Esophagus (tissue), 2 donors: Measurements from ENCODE around the gene EDAR. TPM values are rescaled to one million over a fixed set of nuclear protein-coding genes. Genes with fewer than 3 reads are reported as not detected.

Experiments used
- H3K27ac ChIP-seq, 2 donors: one replicate each; pipeline ENCODE4 v1.5.1; 2013; ENCODE audit warnings: low read depth in 2 of 2, mild to moderate bottlenecking in 2 of 2, inconsistent platforms in 1 of 2, low read length in 1 of 2, moderate library complexity in 1 of 2
- H3K27me3 ChIP-seq, 2 donors: one replicate each; pipeline ENCODE4 v1.6.1; 2013; ENCODE audit warnings: low read length in 2 of 2, control low read depth in 1 of 2, mild to moderate bottlenecking in 1 of 2; ENCODE audit not compliant: insufficient read depth in 2 of 2, control insufficient read depth in 1 of 2
- H3K36me3 ChIP-seq, 2 donors: one replicate each; pipeline ENCODE4 v1.6.1; 2013; ENCODE audit warnings: low read length in 1 of 2; ENCODE audit not compliant: control insufficient read depth in 2 of 2, insufficient read depth in 2 of 2
- H3K4me1 ChIP-seq, 2 donors: one replicate each; pipeline ENCODE4 v1.6.1; 2013; ENCODE audit warnings: low read length in 1 of 2; ENCODE audit not compliant: control insufficient read depth in 2 of 2, insufficient read depth in 2 of 2
- H3K4me3 ChIP-seq, 2 donors: one replicate each; pipeline ENCODE4 v1.5.1; 2013; ENCODE audit warnings: low read length in 2 of 2, mild to moderate bottlenecking in 2 of 2, low read depth in 1 of 2, moderate library complexity in 1 of 2
- H3K9me3 ChIP-seq, 2 donors: one replicate each; pipeline ENCODE4 v1.6.1; 2013; ENCODE audit warnings: mild to moderate bottlenecking in 2 of 2, low read depth in 1 of 2, low read length in 1 of 2, moderate library complexity in 1 of 2; ENCODE audit not compliant: control insufficient read depth in 2 of 2, insufficient read depth in 1 of 2
- WGBS, 2 donors: extraction: QIAGEN DNeasy Blood & Tissue Kit; methylation state at CpG; one replicate each; pipeline ENCODE4 v1.1.7; 2013; 5-methylcytosine and 5-hydroxymethylcytosine counted together
- polyA plus RNA-seq, 2 donors: library from polyadenylated mRNA; stranded (reverse); fragments of 200-250 nt; gene quantifications; one replicate each; pipeline ENCODE4 v1.2.3, GENCODE V29; 2013
- donor health status: healthy with polysubstance abuse.
- donor health status: Bipolar disorder and iron deficiency.

The EDAR gene
- polyA plus RNA-seq, 2 donors = 1.3 to 2.3 TPM

- peaks cover 0 to 11% of the 10 kb centered on the region in 2 donors for H3K4me1 ChIP-seq
Observed at GRCh38 chr2:108983610-108984009, 5.4 kb downstream of the EDAR start.

GRCh38 chr2:108983061-108983460 is 6.0 kb downstream of the EDAR start:
- H3K27ac ChIP-seq = no peak overlapping the region
- H3K4me1 ChIP-seq = peaks cover 0 to 11% of the 10 kb centered on the region in 2 donors
- H3K27me3 ChIP-seq = no peaks in the 10 kb centered on the region
- no peaks in the 10 kb centered on the region for H3K9me3 ChIP-seq
- H3K36me3 ChIP-seq = no peaks in the 10 kb centered on the region
- WGBS, 2 donors = 84 to 88% methylated on average over 3 of the region's 3 CpGs
- no peak overlapping the region for H3K4me3 ChIP-seq

More at GRCh38 chr2:108983610-108984009, 5.4 kb downstream of the EDAR start:
- H3K4me3 ChIP-seq = no peak overlapping the region
- H3K9me3 ChIP-seq = no peaks in the 10 kb centered on the region
- WGBS, 2 donors = 86 to 90% methylated on average over 13 of the region's 13 CpGs
- no peaks in the 10 kb centered on the region for H3K36me3 ChIP-seq
- H3K27ac ChIP-seq = no peak overlapping the region
- no peaks in the 10 kb centered on the region for H3K27me3 ChIP-seq

GRCh38 chr2:108982259-108982679 is 6.8 kb downstream of the EDAR start:
- WGBS, 2 donors = 61 to 70% methylated on average over 4 of the region's 4 CpGs
- Histone ChIP-seq H3K27me3 (no peaks in the 10 kb centered on the region), H3K4me3 (no peak overlapping the region), H3K4me1 (peaks cover 0 to 13% of the 10 kb centered on the region in 2 donors), H3K27ac (no peak overlapping the region), H3K36me3 (no peaks in the 10 kb centered on the region), H3K9me3 (no peaks in the 10 kb centered on the region)

- H3K4me3 ChIP-seq = no peak overlapping the region
- H3K4me1 ChIP-seq = peaks cover 0 to 13% of the 10 kb centered on the region in 2 donors
- 53 to 58% methylated on average over 7 of the region's 7 CpGs for WGBS, 2 donors
- no peak overlapping the region for H3K27ac ChIP-seq
- no peaks in the 10 kb centered on the region for H3K9me3 ChIP-seq
- H3K27me3 ChIP-seq = no peaks in the 10 kb centered on the region
- no peaks in the 10 kb centered on the region for H3K36me3 ChIP-seq
Observed at GRCh38 chr2:108981846-108982245, 7.2 kb downstream of the EDAR start.

GRCh38 chr2:108980076-108980475 is 8.9 kb downstream of the EDAR start:
- 73 to 78% methylated on average over 6 of the region's 6 CpGs for WGBS, 2 donors
- H3K4me3 ChIP-seq = no peak overlapping the region
- no peaks in the 10 kb centered on the region for H3K27me3 ChIP-seq
- H3K36me3 ChIP-seq = no peaks in the 10 kb centered on the region
- no peaks in the 10 kb centered on the region for H3K9me3 ChIP-seq
- no peak overlapping the region for H3K27ac ChIP-seq
- H3K4me1 ChIP-seq = peaks cover 0 to 17% of the 10 kb centered on the region in 2 donors

- Histone ChIP-seq H3K4me3 (no peak overlapping the region), H3K9me3 (no peaks in the 10 kb centered on the region), H3K27me3 (no peaks in the 10 kb centered on the region), H3K4me1 (peaks cover 0 to 20% of the 10 kb centered on the region in 2 donors), H3K36me3 (no peaks in the 10 kb centered on the region), H3K27ac (no peak overlapping the region)
- WGBS, 2 donors = 89 to 93% methylated on average over 3 of the region's 3 CpGs
Observed at GRCh38 chr2:108979461-108979860, 9.6 kb downstream of the EDAR start.

- H3K36me3 ChIP-seq = no peaks in the 10 kb centered on the region
- peaks cover 0 to 17% of the 10 kb centered on the region in 2 donors for H3K4me1 ChIP-seq
- WGBS, 2 donors = 28 to 36% methylated on average over 7 of the region's 7 CpGs
- H3K27me3 ChIP-seq = no peaks in the 10 kb centered on the region
- H3K9me3 ChIP-seq = no peaks in the 10 kb centered on the region
- H3K27ac ChIP-seq = peak overlapping the region in 1 of 2 donors; percentile 20
- H3K4me3 ChIP-seq = no peak overlapping the region
Observed at GRCh38 chr2:108978709-108979111, 10.3 kb downstream of the EDAR start.

- Histone ChIP-seq H3K4me1 (peaks cover 0 to 28% of the 10 kb centered on the region in 2 donors), H3K27me3 (no peaks in the 10 kb centered on the region), H3K4me3 (no peak overlapping the region), H3K9me3 (no peaks in the 10 kb centered on the region), H3K36me3 (no peaks in the 10 kb centered on the region), H3K27ac (peak overlapping the region; percentile 57 to 77)
- WGBS, 2 donors = 80 to 85% methylated on average over 14 of the region's 14 CpGs
Observed at GRCh38 chr2:108975613-108976435, 13.2 kb downstream of the EDAR start.

- H3K4me3 ChIP-seq = no peak overlapping the region
- no peaks in the 10 kb centered on the region for H3K9me3 ChIP-seq
- H3K27me3 ChIP-seq = no peaks in the 10 kb centered on the region
- H3K4me1 ChIP-seq = peaks cover 2 to 31% of the 10 kb centered on the region in 2 donors
- H3K27ac ChIP-seq = peak overlapping the region in 1 of 2 donors; percentile 6
- WGBS, 2 donors = 64 to 88% methylated on average over 4 of the region's 4 CpGs
- no peaks in the 10 kb centered on the region for H3K36me3 ChIP-seq
Observed at GRCh38 chr2:108974674-108975073, 14.3 kb downstream of the EDAR start.

- 65 to 68% methylated on average over 6 of the region's 6 CpGs for WGBS, 2 donors
- Histone ChIP-seq H3K4me1 (peaks cover 2 to 25% of the 10 kb centered on the region in 2 donors), H3K27ac (peak overlapping the region; percentile 93 to 98), H3K36me3 (no peaks in the 10 kb centered on the region), H3K9me3 (no peaks in the 10 kb centered on the region), H3K27me3 (no peaks in the 10 kb centered on the region), H3K4me3 (no peak overlapping the region)
Observed at GRCh38 chr2:108972663-108973062, 16.4 kb downstream of the EDAR start.
